ENCODE measurements around the gene PAK6.

The PAK6 gene

GRCh38 chr15:40290918-40291574 lies 52.2 kb downstream of the PAK6 start:
- Histone ChIP-seq H3K9me3 (ENCODE audit: control insufficient read depth, low read length) (no peaks in the 10 kb centered on the region), H3K27ac (ENCODE audit: insufficient read depth, low read length, poor library complexity, severe bottlenecking) (no peak overlapping the region), H3K4me3 (ENCODE audit: insufficient read depth, low read depth, low read length, poor library complexity, severe bottlenecking) (no peak overlapping the region), H3K36me3 (ENCODE audit: control insufficient read depth, insufficient read depth, low read length) (peaks cover 66% of the 10 kb centered on the region), H3K27me3 (replicated peaks; ENCODE audit: control insufficient read depth, insufficient read depth, low read length, poor library complexity, severe bottlenecking) (no peaks in the 10 kb centered on the region), H3K4me1 (ENCODE audit: control insufficient read depth, insufficient read depth, low read length, poor library complexity, severe bottlenecking) (no peaks in the 10 kb centered on the region)
- no peak for DNase-seq

DNA sequence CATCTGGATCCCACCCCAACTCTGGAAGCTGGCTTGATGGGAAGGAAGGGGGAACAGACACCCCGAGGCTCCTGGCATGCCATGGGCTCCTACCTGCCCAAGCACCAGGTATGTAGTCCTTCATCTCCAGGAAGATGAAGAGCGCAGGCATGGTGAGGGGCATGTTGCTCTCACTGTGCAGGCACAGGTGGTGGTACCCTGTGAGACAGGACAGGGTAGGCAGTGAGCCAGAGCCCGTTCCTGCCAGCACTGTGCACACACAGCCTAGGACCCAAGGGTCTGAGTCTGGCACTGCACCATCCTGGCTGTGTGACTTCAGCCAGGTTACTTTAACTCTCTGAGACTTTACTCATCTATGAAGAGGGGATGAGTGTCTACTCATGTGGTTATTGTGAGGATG lies 53.4 kb downstream of the PAK6 start:
- Histone ChIP-seq H3K4me3 (ENCODE audit: insufficient read depth, low read depth, low read length, poor library complexity, severe bottlenecking) (no peak overlapping the region), H3K27ac (ENCODE audit: insufficient read depth, low read length, poor library complexity, severe bottlenecking) (no peak overlapping the region), H3K4me1 (ENCODE audit: control insufficient read depth, insufficient read depth, low read length, poor library complexity, severe bottlenecking) (no peaks in the 10 kb centered on the region), H3K9me3 (ENCODE audit: control insufficient read depth, low read length) (no peaks in the 10 kb centered on the region), H3K27me3 (replicated peaks; ENCODE audit: control insufficient read depth, insufficient read depth, low read length, poor library complexity, severe bottlenecking) (no peaks in the 10 kb centered on the region), H3K36me3 (ENCODE audit: control insufficient read depth, insufficient read depth, low read length) (peaks cover 77% of the 10 kb centered on the region)
- no peak for DNase-seq

- H3K27ac ChIP-seq (ENCODE audit: insufficient read depth, low read length, poor library complexity, severe bottlenecking): no peak overlapping the region
- no peak for DNase-seq
- no peaks in the 10 kb centered on the region for H3K27me3 ChIP-seq (replicated peaks; ENCODE audit: control insufficient read depth, insufficient read depth, low read length, poor library complexity, severe bottlenecking)
- no peaks in the 10 kb centered on the region for H3K4me1 ChIP-seq (ENCODE audit: control insufficient read depth, insufficient read depth, low read length, poor library complexity, severe bottlenecking)
- H3K36me3 ChIP-seq (ENCODE audit: control insufficient read depth, insufficient read depth, low read length): peaks cover 83% of the 10 kb centered on the region
- H3K4me3 ChIP-seq (ENCODE audit: insufficient read depth, low read depth, low read length, poor library complexity, severe bottlenecking): no peak overlapping the region
- no peaks in the 10 kb centered on the region for H3K9me3 ChIP-seq (ENCODE audit: control insufficient read depth, low read length)
Observed at GRCh38 chr15:40293006-40293405, 54.1 kb downstream of the PAK6 start.

DNA sequence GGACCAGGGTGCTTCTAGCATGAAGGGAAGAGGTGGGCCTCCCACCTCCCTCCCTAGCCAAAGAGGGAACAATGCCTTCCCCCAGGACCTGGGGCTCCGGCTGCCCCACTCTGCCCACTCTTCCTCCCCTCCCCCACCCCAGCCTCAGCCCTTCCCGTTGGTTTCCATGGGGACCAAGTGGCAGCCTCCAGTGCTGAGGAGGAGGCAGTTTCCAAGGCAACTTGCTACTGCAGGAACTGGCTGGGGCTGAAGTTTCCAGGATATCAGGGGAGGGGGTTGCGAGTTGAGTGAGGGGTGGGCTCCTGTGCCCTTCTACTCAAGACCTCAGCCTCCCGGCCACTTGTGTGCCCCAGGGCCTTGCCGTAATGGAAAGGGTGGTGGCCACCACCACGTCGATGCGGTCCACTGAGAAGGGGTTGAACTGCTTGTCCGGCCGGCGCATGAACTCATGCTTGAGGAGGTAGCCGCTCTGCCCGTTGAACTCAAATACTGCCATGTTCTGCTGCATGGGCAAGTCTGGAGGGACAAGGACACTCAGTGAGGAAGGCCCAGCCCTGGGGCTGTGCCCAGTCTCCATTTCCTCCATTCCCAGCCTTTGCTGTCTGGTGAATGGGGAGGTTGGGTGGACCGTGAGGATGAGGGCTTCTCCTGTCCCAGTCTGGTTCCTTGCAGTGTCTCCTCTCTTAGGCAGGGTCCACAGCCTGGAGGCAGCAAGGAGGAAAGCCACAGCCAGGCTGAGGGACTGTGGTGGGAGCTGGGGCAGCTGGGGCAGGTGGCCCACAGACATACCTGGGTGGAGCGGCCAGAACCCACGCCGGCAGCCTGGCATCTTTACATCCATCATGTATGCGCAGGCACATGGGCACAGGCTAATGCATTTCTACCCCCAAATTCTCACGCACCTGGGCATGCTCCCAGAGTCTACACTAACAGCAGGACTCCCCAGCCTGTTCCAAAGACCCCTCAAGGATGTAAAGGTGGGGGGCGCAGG lies 55.3 kb downstream of the PAK6 start:
- no peak overlapping the region for H3K4me3 ChIP-seq (ENCODE audit: insufficient read depth, low read depth, low read length, poor library complexity, severe bottlenecking)
- DNase-seq: no peak
- H3K36me3 ChIP-seq (ENCODE audit: control insufficient read depth, insufficient read depth, low read length): peaks cover 83% of the 10 kb centered on the region
- no peaks in the 10 kb centered on the region for H3K9me3 ChIP-seq (ENCODE audit: control insufficient read depth, low read length)
- no peaks in the 10 kb centered on the region for H3K4me1 ChIP-seq (ENCODE audit: control insufficient read depth, insufficient read depth, low read length, poor library complexity, severe bottlenecking)
- H3K27me3 ChIP-seq (replicated peaks; ENCODE audit: control insufficient read depth, insufficient read depth, low read length, poor library complexity, severe bottlenecking): no peaks in the 10 kb centered on the region
- no peak overlapping the region for H3K27ac ChIP-seq (ENCODE audit: insufficient read depth, low read length, poor library complexity, severe bottlenecking)

GRCh38 chr15:40295297-40295696 lies 56.4 kb downstream of the PAK6 start:
- H3K27ac ChIP-seq (ENCODE audit: insufficient read depth, low read length, poor library complexity, severe bottlenecking): no peak overlapping the region
- no peaks in the 10 kb centered on the region for H3K9me3 ChIP-seq (ENCODE audit: control insufficient read depth, low read length)
- no peaks in the 10 kb centered on the region for H3K27me3 ChIP-seq (replicated peaks; ENCODE audit: control insufficient read depth, insufficient read depth, low read length, poor library complexity, severe bottlenecking)
- H3K4me3 ChIP-seq (ENCODE audit: insufficient read depth, low read depth, low read length, poor library complexity, severe bottlenecking): no peak overlapping the region
- H3K36me3 ChIP-seq (ENCODE audit: control insufficient read depth, insufficient read depth, low read length): peaks cover 75% of the 10 kb centered on the region
- no peaks in the 10 kb centered on the region for H3K4me1 ChIP-seq (ENCODE audit: control insufficient read depth, insufficient read depth, low read length, poor library complexity, severe bottlenecking)
- DNase-seq: no peak

GRCh38 chr15:40295877-40296560 lies 57.2 kb downstream of the PAK6 start:
- Histone ChIP-seq H3K4me3 (ENCODE audit: insufficient read depth, low read depth, low read length, poor library complexity, severe bottlenecking) (no peak overlapping the region), H3K27me3 (replicated peaks; ENCODE audit: control insufficient read depth, insufficient read depth, low read length, poor library complexity, severe bottlenecking) (no peaks in the 10 kb centered on the region), H3K9me3 (ENCODE audit: control insufficient read depth, low read length) (no peaks in the 10 kb centered on the region), H3K27ac (ENCODE audit: insufficient read depth, low read length, poor library complexity, severe bottlenecking) (no peak overlapping the region), H3K4me1 (ENCODE audit: control insufficient read depth, insufficient read depth, low read length, poor library complexity, severe bottlenecking) (no peaks in the 10 kb centered on the region), H3K36me3 (ENCODE audit: control insufficient read depth, insufficient read depth, low read length) (peaks cover 78% of the 10 kb centered on the region)
- DNase-seq: no peak

GRCh38 chr15:40296561-40297230 lies 57.8 kb downstream of the PAK6 start:
- H3K9me3 ChIP-seq (ENCODE audit: control insufficient read depth, low read length): no peaks in the 10 kb centered on the region
- H3K27ac ChIP-seq (ENCODE audit: insufficient read depth, low read length, poor library complexity, severe bottlenecking): no peak overlapping the region
- DNase-seq: no peak
- peaks cover 83% of the 10 kb centered on the region for H3K36me3 ChIP-seq (ENCODE audit: control insufficient read depth, insufficient read depth, low read length)
- no peak overlapping the region for H3K4me3 ChIP-seq (ENCODE audit: insufficient read depth, low read depth, low read length, poor library complexity, severe bottlenecking)
- H3K27me3 ChIP-seq (replicated peaks; ENCODE audit: control insufficient read depth, insufficient read depth, low read length, poor library complexity, severe bottlenecking): no peaks in the 10 kb centered on the region
- no peaks in the 10 kb centered on the region for H3K4me1 ChIP-seq (ENCODE audit: control insufficient read depth, insufficient read depth, low read length, poor library complexity, severe bottlenecking)

DNA sequence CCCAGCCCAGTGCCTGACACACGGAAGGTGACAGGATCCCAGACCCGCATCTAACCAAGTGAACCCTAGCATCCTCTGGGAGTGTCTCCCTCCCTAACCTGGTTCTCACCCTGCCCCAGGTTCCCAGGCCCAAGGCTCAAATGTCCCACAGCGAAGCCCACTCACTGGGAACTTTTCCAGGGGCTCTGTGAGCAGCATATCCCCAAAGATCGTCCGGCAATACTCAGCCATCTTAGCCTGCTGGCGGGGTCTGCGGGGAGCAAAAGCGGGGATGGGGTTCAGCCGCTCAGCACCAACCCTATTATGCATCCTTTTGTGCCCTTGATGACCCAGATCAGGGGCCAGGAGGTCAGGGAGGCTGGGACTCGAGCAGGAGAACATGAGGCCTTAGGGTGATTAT lies 58.5 kb downstream of the PAK6 start:
- peaks cover 83% of the 10 kb centered on the region for H3K36me3 ChIP-seq (ENCODE audit: control insufficient read depth, insufficient read depth, low read length)
- no peak overlapping the region for H3K4me3 ChIP-seq (ENCODE audit: insufficient read depth, low read depth, low read length, poor library complexity, severe bottlenecking)
- no peak overlapping the region for H3K27ac ChIP-seq (ENCODE audit: insufficient read depth, low read length, poor library complexity, severe bottlenecking)
- DNase-seq: no peak
- no peaks in the 10 kb centered on the region for H3K27me3 ChIP-seq (replicated peaks; ENCODE audit: control insufficient read depth, insufficient read depth, low read length, poor library complexity, severe bottlenecking)
- H3K9me3 ChIP-seq (ENCODE audit: control insufficient read depth, low read length): no peaks in the 10 kb centered on the region
- no peaks in the 10 kb centered on the region for H3K4me1 ChIP-seq (ENCODE audit: control insufficient read depth, insufficient read depth, low read length, poor library complexity, severe bottlenecking)

DNA sequence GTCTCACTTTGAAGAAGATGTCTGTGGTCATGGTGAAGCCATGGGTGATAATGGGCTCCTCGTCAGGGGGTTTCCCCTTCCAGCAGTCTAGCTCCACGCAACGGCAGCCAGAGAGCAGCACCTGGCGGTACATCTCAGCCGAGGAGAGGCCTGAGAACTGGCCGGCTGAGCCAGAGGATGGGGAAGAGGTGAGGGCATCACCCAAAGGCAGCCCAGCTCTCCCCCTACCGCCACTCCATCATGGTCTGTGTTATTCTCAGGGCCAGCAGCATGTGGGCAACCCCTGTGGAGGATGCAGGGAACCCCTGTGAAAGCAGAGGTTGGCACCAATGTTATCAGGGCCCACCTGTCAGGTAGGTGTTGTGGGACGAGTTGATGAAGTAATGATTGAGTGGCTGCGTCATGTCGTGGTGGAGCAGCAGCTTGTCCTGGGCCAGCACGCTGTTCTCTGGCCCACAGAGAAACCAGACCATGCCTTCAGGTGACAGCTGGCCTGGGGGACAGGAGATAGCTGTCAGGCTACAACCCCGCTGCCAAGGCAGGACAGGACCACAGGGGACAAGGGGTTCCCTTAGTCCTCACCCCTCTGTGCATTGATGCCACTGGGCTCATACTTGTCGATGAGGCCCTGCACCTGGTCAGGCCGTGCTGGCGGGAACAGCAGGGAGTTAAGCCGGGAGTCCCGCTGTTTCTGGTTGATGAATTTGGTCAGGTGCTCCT lies 59.5 kb downstream of the PAK6 start:
- no peaks in the 10 kb centered on the region for H3K9me3 ChIP-seq (ENCODE audit: control insufficient read depth, low read length)
- no peak overlapping the region for H3K27ac ChIP-seq (ENCODE audit: insufficient read depth, low read length, poor library complexity, severe bottlenecking)
- no peak for DNase-seq
- H3K4me3 ChIP-seq (ENCODE audit: insufficient read depth, low read depth, low read length, poor library complexity, severe bottlenecking): no peak overlapping the region
- H3K27me3 ChIP-seq (replicated peaks; ENCODE audit: control insufficient read depth, insufficient read depth, low read length, poor library complexity, severe bottlenecking): no peaks in the 10 kb centered on the region
- H3K4me1 ChIP-seq (ENCODE audit: control insufficient read depth, insufficient read depth, low read length, poor library complexity, severe bottlenecking): no peaks in the 10 kb centered on the region
- peaks cover 83% of the 10 kb centered on the region for H3K36me3 ChIP-seq (ENCODE audit: control insufficient read depth, insufficient read depth, low read length)

All from effector memory CD4-positive, alpha-beta T cell (primary cell).